ENCODE measurements around the gene AUTS2. TPM values are rescaled to one million over a fixed set of nuclear protein-coding genes. Genes with fewer than 3 reads are reported as not detected.

The AUTS2 gene
- total RNA-seq, 5 donors from 2014 or later (not counting 1 experiment from before 2014, with no cell fraction given), result 10.6 to 66.2 (median 37.6) TPM

DNA sequence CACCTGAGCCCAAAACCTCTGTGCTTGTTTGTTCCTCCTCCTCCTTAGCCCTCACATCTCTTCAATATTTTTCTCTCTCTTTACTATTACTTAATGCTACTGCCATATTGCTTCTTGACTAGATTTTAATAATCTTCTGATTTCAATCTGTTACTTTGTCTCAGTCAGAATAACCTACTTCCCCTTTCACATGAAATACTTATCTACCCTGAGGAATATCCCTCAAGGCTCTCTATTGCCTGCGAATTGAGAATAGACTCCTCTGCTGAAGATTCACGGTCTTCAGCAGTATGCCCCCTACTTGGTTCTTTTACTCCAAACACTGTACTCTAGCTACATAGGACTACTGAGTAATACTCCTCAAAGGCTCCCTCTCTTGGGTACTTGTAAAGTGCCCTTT, 430.3 kb downstream of the AUTS2 start:
- H3K36me3 Mint-ChIP-seq, result no peaks in the 10 kb centered on the region
- no peaks in the 10 kb centered on the region for H3K9me3 ChIP-seq
- DNase-seq (no peak), ATAC-seq (replicated peaks in 1 of 4) (no peak)
- no peak overlapping the region for H3K4me3 ChIP-seq (ENCODE audit: control insufficient read depth in 1 of 2, extremely low read depth in 1 of 2, low read length in 1 of 2)
- CTCF ChIA-PET, result no interaction called here
- no CpG with 5 or more reads among the region's 2 CpGs for whole genome bisulfite sequencing (ENCODE audit: insufficient coverage)
- peaks cover 0 to 12% (median 2%) of the 10 kb centered on the region in 3 donors for H3K4me1 Mint-ChIP-seq
- H3K9me3 Mint-ChIP-seq, result no peaks in the 10 kb centered on the region
- H3K27me3 ChIP-seq (replicated peaks in 1 of 2; ENCODE audit: control insufficient read depth in 2 of 2, extremely low read depth in 1 of 2, insufficient read depth in 2 of 2, low read length in 1 of 2), result no peaks in the 10 kb centered on the region
- no peak overlapping the region for H3K4me3 Mint-ChIP-seq
- POLR2A ChIA-PET, result no interaction called here
- H3K4me1 ChIP-seq (ENCODE audit: control insufficient read depth in 1 of 2, extremely low read depth in 1 of 2, insufficient read depth in 2 of 2, low read length in 2 of 2), result no peaks in the 10 kb centered on the region
- no peaks in the 10 kb centered on the region for H3K36me3 ChIP-seq (ENCODE audit: control insufficient read depth in 2 of 2, extremely low read depth in 1 of 2, insufficient read depth in 1 of 2, low read length in 1 of 2)
- no peak overlapping the region for H3K27ac ChIP-seq (ENCODE audit: low read length)
- H3K27me3 Mint-ChIP-seq, result peaks cover 3 to 9% of the 10 kb centered on the region in 2 donors
- no peak overlapping the region for H3K27ac Mint-ChIP-seq

DNA sequence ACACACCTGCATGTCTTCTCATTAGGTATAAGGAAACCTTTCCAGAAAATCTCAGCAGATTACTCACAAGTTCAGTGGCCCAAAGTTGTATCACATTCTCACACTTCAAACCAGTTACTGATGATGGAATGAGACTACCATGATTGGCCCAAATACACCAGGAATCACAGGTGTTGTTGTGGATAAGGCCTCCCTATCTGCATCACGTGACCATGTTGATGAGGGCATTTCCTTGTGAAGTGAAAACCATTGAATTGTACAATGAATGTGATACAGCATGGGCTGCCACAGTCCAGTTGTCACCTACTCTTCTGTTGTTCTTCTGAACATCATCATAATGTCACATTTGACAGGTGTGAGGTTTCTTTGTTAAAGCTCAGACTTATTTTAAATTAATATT, 431.7 kb downstream of the AUTS2 start:
- Histone ChIP-seq H3K4me3 (ENCODE audit: control insufficient read depth in 1 of 2, extremely low read depth in 1 of 2, low read length in 1 of 2) (no peak overlapping the region), H3K4me1 (ENCODE audit: control insufficient read depth in 1 of 2, extremely low read depth in 1 of 2, insufficient read depth in 2 of 2, low read length in 2 of 2) (no peaks in the 10 kb centered on the region), H3K9me3 (no peaks in the 10 kb centered on the region), H3K27ac (ENCODE audit: low read length) (no peak overlapping the region), H3K36me3 (ENCODE audit: control insufficient read depth in 2 of 2, extremely low read depth in 1 of 2, insufficient read depth in 1 of 2, low read length in 1 of 2) (no peaks in the 10 kb centered on the region), H3K27me3 (replicated peaks in 1 of 2; ENCODE audit: control insufficient read depth in 2 of 2, extremely low read depth in 1 of 2, insufficient read depth in 2 of 2, low read length in 1 of 2) (no peaks in the 10 kb centered on the region)
- Mint-ChIP-seq H3K27ac (no peak overlapping the region), H3K4me3 (no peak overlapping the region), H3K9me3 (no peaks in the 10 kb centered on the region), H3K36me3 (no peaks in the 10 kb centered on the region), H3K4me1 (peaks cover 0 to 12% (median 2%) of the 10 kb centered on the region in 3 donors), H3K27me3 (peaks cover 3 to 9% of the 10 kb centered on the region in 2 donors)
- ATAC-seq (replicated peaks in 1 of 4) (no peak), DNase-seq (no peak)
- ChIA-PET CTCF (no interaction called here), POLR2A (interaction anchor here in 1 of 2 donors (0.6 kb wide), 1 partner anchor 33 kb away, joined by 3 read pairs; no protein-coding TSS in a partner anchor)
- WGBS (ENCODE audit: insufficient coverage), result no CpG with 5 or more reads among the region's 1 CpG

DNA sequence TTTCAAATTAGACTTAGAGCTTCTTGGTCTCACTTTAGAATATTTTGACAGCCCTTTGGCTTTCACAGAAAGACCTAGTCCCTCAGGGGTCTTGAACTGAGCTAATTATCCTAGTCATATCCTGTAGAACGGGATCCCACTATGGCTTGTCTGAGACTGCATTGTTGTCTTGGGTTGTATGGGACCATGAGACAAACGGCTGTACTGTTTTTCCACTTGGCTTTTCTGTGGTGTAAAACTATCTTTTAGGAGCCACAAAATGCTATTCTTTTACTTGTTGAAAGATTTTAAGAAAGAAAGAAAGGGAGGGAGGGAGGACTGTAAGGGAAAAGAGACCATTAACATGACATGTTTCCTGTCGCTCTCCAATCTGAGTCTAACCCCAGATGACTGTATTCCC, 432.5 kb downstream of the AUTS2 start:
- Histone ChIP-seq H3K27me3 (replicated peaks in 1 of 2; ENCODE audit: control insufficient read depth in 2 of 2, extremely low read depth in 1 of 2, insufficient read depth in 2 of 2, low read length in 1 of 2) (no peaks in the 10 kb centered on the region), H3K4me3 (ENCODE audit: control insufficient read depth in 1 of 2, extremely low read depth in 1 of 2, low read length in 1 of 2) (no peak overlapping the region), H3K4me1 (ENCODE audit: control insufficient read depth in 1 of 2, extremely low read depth in 1 of 2, insufficient read depth in 2 of 2, low read length in 2 of 2) (no peaks in the 10 kb centered on the region), H3K36me3 (ENCODE audit: control insufficient read depth in 2 of 2, extremely low read depth in 1 of 2, insufficient read depth in 1 of 2, low read length in 1 of 2) (no peaks in the 10 kb centered on the region), H3K27ac (ENCODE audit: low read length) (no peak overlapping the region), H3K9me3 (no peaks in the 10 kb centered on the region)
- CTCF ChIA-PET, result no interaction called here
- WGBS (ENCODE audit: insufficient coverage), result no CpG with 5 or more reads among the region's 3 CpGs
- Mint-ChIP-seq H3K9me3 (no peaks in the 10 kb centered on the region), H3K4me1 (peaks cover 0 to 12% (median 2%) of the 10 kb centered on the region in 3 donors), H3K27ac (no peak overlapping the region), H3K36me3 (no peaks in the 10 kb centered on the region), H3K4me3 (no peak overlapping the region), H3K27me3 (peaks cover 3 to 9% of the 10 kb centered on the region in 2 donors)
- no peak for DNase-seq
- ATAC-seq (replicated peaks in 1 of 4), result no peak
- POLR2A ChIA-PET, result interaction anchor here in 1 of 2 donors (0.6 kb wide), 1 partner anchor 34 kb away, joined by 3 read pairs; no protein-coding TSS in a partner anchor

DNA sequence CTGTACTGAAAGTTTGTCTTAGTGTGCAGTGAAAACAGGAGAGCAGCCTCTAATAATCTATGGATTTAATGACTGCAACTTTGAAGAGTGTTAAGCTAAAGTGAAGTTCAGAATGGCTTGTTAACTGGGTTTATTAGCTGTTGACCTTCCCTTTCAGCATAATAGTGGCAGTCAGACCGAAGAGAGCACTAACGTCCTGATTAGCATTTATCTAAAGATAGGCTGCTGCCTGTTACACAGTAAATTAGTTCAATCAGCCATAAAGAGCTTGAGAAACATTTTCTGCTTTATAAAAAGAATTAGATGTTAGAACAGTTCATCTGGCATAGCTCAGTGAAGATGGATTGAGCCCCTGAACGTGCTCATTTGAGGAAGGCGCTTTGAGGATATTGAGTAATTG, 433.0 kb downstream of the AUTS2 start:
- no peaks in the 10 kb centered on the region for H3K36me3 ChIP-seq (ENCODE audit: control insufficient read depth in 2 of 2, extremely low read depth in 1 of 2, insufficient read depth in 1 of 2, low read length in 1 of 2)
- peaks cover 3 to 9% of the 10 kb centered on the region in 2 donors for H3K27me3 Mint-ChIP-seq
- H3K4me3 Mint-ChIP-seq, result no peak overlapping the region
- WGBS (ENCODE audit: insufficient coverage), result 80% methylated on average over 2 of the region's 4 CpGs
- peaks cover 0 to 12% (median 2%) of the 10 kb centered on the region in 3 donors for H3K4me1 Mint-ChIP-seq
- H3K9me3 ChIP-seq, result no peaks in the 10 kb centered on the region
- H3K9me3 Mint-ChIP-seq, result no peaks in the 10 kb centered on the region
- DNase-seq (no peak), ATAC-seq (replicated peaks in 1 of 4) (no peak)
- H3K4me1 ChIP-seq (ENCODE audit: control insufficient read depth in 1 of 2, extremely low read depth in 1 of 2, insufficient read depth in 2 of 2, low read length in 2 of 2), result no peaks in the 10 kb centered on the region
- no peak overlapping the region for H3K27ac ChIP-seq (ENCODE audit: low read length)
- POLR2A ChIA-PET, result no interaction called here
- no peaks in the 10 kb centered on the region for H3K27me3 ChIP-seq (replicated peaks in 1 of 2; ENCODE audit: control insufficient read depth in 2 of 2, extremely low read depth in 1 of 2, insufficient read depth in 2 of 2, low read length in 1 of 2)
- H3K36me3 Mint-ChIP-seq, result no peaks in the 10 kb centered on the region
- no peak overlapping the region for H3K4me3 ChIP-seq (ENCODE audit: control insufficient read depth in 1 of 2, extremely low read depth in 1 of 2, low read length in 1 of 2)
- CTCF ChIA-PET, result no interaction called here
- H3K27ac Mint-ChIP-seq, result no peak overlapping the region

DNA sequence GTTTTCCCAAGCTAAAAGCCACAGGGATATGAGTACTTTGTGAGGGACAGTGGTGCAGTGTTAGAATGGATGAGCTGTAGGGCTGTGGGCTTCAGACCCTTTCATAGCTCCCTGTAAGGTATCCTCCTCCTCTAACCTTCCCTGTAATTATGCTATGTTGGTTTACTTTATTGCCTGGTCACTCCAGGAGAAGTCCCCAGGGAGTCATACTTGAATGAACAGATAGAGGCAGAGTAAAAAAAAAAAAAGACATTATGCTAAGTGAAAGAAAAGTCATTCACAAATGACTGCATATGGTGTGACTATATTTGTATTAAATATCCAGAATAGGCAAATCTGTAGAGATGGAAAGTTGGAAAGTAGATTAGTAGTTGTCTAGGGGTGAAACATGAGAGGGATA, 434.4 kb downstream of the AUTS2 start:
- DNase-seq, result no peak
- no peak overlapping the region for H3K27ac Mint-ChIP-seq
- CTCF ChIA-PET, result interaction anchor here in 1 of 2 donors (0.6 kb wide), 1 partner anchor 463 kb away, joined by 3 read pairs; no protein-coding TSS in a partner anchor
- no peaks in the 10 kb centered on the region for H3K36me3 Mint-ChIP-seq
- H3K4me1 ChIP-seq (ENCODE audit: control insufficient read depth in 1 of 2, extremely low read depth in 1 of 2, insufficient read depth in 2 of 2, low read length in 2 of 2), result no peaks in the 10 kb centered on the region
- H3K9me3 ChIP-seq, result no peaks in the 10 kb centered on the region
- ATAC-seq (replicated peaks in 1 of 4), result no peak
- H3K27ac ChIP-seq (ENCODE audit: low read length), result no peak overlapping the region
- peaks cover 0 to 12% (median 2%) of the 10 kb centered on the region in 3 donors for H3K4me1 Mint-ChIP-seq
- no peak overlapping the region for H3K4me3 ChIP-seq (ENCODE audit: control insufficient read depth in 1 of 2, extremely low read depth in 1 of 2, low read length in 1 of 2)
- H3K27me3 ChIP-seq (replicated peaks in 1 of 2; ENCODE audit: control insufficient read depth in 2 of 2, extremely low read depth in 1 of 2, insufficient read depth in 2 of 2, low read length in 1 of 2), result no peaks in the 10 kb centered on the region
- POLR2A ChIA-PET, result interaction anchor here (0.6 to 0.7 kb wide), 2 partner anchors 71 to 270 kb away, joined by 3 to 5 read pairs; no protein-coding TSS in a partner anchor
- H3K27me3 Mint-ChIP-seq, result peaks cover 3 to 9% of the 10 kb centered on the region in 2 donors
- H3K36me3 ChIP-seq (ENCODE audit: control insufficient read depth in 2 of 2, extremely low read depth in 1 of 2, insufficient read depth in 1 of 2, low read length in 1 of 2), result no peaks in the 10 kb centered on the region
- H3K4me3 Mint-ChIP-seq, result no peak overlapping the region
- H3K9me3 Mint-ChIP-seq, result no peaks in the 10 kb centered on the region

DNA sequence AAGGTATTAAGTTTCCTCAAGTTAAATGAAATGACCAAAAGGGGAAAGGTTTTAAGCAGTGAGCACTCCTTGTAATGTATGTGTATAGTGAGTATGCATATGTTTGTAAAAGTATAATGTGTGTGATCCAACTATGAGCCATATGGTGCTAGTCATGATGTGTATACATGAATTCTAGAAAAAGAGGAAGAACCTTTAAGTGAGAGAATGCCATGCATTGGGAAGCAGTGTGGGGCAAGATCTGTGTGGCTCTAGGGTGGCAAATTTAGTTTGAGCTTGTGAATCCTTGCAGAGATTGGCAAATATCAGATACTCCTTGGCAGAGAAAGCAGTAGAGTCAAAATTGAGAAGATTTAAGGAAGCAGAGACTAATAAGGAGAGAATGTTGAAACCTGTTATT, 435.0 kb downstream of the AUTS2 start:
- Mint-ChIP-seq H3K4me1 (peaks cover 0 to 6% (median 0%) of the 10 kb centered on the region in 3 donors), H3K9me3 (no peaks in the 10 kb centered on the region), H3K27ac (no peak overlapping the region), H3K36me3 (no peaks in the 10 kb centered on the region), H3K27me3 (peaks cover 3 to 4% of the 10 kb centered on the region in 2 donors), H3K4me3 (no peak overlapping the region)
- Histone ChIP-seq H3K27ac (ENCODE audit: low read length) (no peak overlapping the region), H3K9me3 (no peaks in the 10 kb centered on the region), H3K27me3 (replicated peaks in 1 of 2; ENCODE audit: control insufficient read depth in 2 of 2, extremely low read depth in 1 of 2, insufficient read depth in 2 of 2, low read length in 1 of 2) (no peaks in the 10 kb centered on the region), H3K4me3 (ENCODE audit: control insufficient read depth in 1 of 2, extremely low read depth in 1 of 2, low read length in 1 of 2) (no peak overlapping the region), H3K4me1 (ENCODE audit: control insufficient read depth in 1 of 2, extremely low read depth in 1 of 2, insufficient read depth in 2 of 2, low read length in 2 of 2) (no peaks in the 10 kb centered on the region), H3K36me3 (ENCODE audit: control insufficient read depth in 2 of 2, extremely low read depth in 1 of 2, insufficient read depth in 1 of 2, low read length in 1 of 2) (no peaks in the 10 kb centered on the region)
- ATAC-seq (replicated peaks in 1 of 4), result no peak
- CTCF ChIA-PET, result interaction anchor here in 1 of 2 donors (0.6 kb wide), 1 partner anchor 463 kb away, joined by 3 read pairs; no protein-coding TSS in a partner anchor
- POLR2A ChIA-PET, result interaction anchor here (0.6 to 0.7 kb wide), 2 partner anchors 72 to 270 kb away, joined by 3 to 5 read pairs; no protein-coding TSS in a partner anchor
- DNase-seq, result no peak

DNA sequence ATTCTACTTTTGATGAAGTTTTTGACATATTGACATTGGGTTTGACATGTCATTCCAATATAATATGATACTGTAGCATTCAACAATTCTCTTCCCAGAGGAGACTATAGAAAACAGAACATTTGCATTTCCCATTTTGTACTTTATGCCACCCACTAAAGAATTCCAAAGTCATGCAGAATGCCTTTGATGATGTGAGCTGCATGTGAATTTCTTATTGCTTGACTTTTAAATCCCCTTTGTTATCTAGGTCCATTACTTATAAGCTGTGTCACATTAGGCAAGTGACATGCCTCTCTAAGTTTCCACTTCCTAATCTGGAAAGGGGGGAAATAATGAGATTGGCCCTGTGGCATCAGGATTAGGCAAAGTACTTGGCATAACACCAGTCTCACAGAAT, 436.7 kb downstream of the AUTS2 start:
- no peaks in the 10 kb centered on the region for H3K27me3 ChIP-seq (replicated peaks in 1 of 2; ENCODE audit: control insufficient read depth in 2 of 2, extremely low read depth in 1 of 2, insufficient read depth in 2 of 2, low read length in 1 of 2)
- no peaks in the 10 kb centered on the region for H3K4me1 ChIP-seq (ENCODE audit: control insufficient read depth in 1 of 2, extremely low read depth in 1 of 2, insufficient read depth in 2 of 2, low read length in 2 of 2)
- ATAC-seq (replicated peaks in 1 of 4), result no peak
- no peaks in the 10 kb centered on the region for H3K36me3 Mint-ChIP-seq
- no peak overlapping the region for H3K27ac ChIP-seq (ENCODE audit: low read length)
- no peaks in the 10 kb centered on the region for H3K9me3 Mint-ChIP-seq
- no peaks in the 10 kb centered on the region for H3K36me3 ChIP-seq (ENCODE audit: control insufficient read depth in 2 of 2, extremely low read depth in 1 of 2, insufficient read depth in 1 of 2, low read length in 1 of 2)
- no peaks in the 10 kb centered on the region for H3K4me1 Mint-ChIP-seq
- H3K9me3 ChIP-seq, result no peaks in the 10 kb centered on the region
- H3K27me3 Mint-ChIP-seq, result no peaks in the 10 kb centered on the region
- no peak overlapping the region for H3K4me3 Mint-ChIP-seq
- CTCF ChIA-PET, result no interaction called here
- H3K27ac Mint-ChIP-seq, result no peak overlapping the region
- POLR2A ChIA-PET, result interaction anchor here in 1 of 2 donors (0.5 kb wide), 1 partner anchor 114 kb away, joined by 7 read pairs; no protein-coding TSS in a partner anchor
- H3K4me3 ChIP-seq (ENCODE audit: control insufficient read depth in 1 of 2, extremely low read depth in 1 of 2, low read length in 1 of 2), result no peak overlapping the region
- DNase-seq, result no peak

All from T-cell (primary cell).